ENCODE data around the gene DRD2. TPM values are rescaled to one million over a fixed set of nuclear protein-coding genes. Genes with fewer than 3 reads are reported as not detected.

The DRD2 gene
- total and polyA plus RNA-seq, 2 donors (not counting 3 experiments of a cell fraction or from before 2014, with no cell fraction given) = not detected

- CTCF ChIA-PET = no interaction called here
- H3K4me3 ChIP-seq (replicated peaks in 1 of 3; ENCODE audit: insufficient read depth in 1 of 3, low read depth in 1 of 3, low read length in 3 of 3) = no peak overlapping the region
- no peaks in the 10 kb centered on the region for H3K79me2 ChIP-seq (ENCODE audit: control insufficient read depth, insufficient read depth, low read length)
- no peaks in the 10 kb centered on the region for H4K20me1 ChIP-seq (replicated peaks; ENCODE audit: control insufficient read depth, extremely low read depth, insufficient read depth, low read length)
- intact Hi-C loops (cut with micrococcal nuclease) = no loop called here
- TF ChIP-seq MAX (IDR thresholded peaks at IDR 0.05; ENCODE audit: insufficient read depth, insufficient read length) (no peak), MYC (IDR thresholded peaks at IDR 0.05; ENCODE audit: low read depth, low read length) (no peak), EZH2 (IDR thresholded peaks at IDR 0.05; ENCODE audit: borderline replicate concordance, low read depth, low read length, severe bottlenecking) (no peak), POLR2A (IDR thresholded peaks at IDR 0.05; ENCODE audit: low read depth, low read length) (no peak), JUN (IDR thresholded peaks at IDR 0.05; ENCODE audit: borderline replicate concordance, insufficient read depth, insufficient read length, low read depth) (no peak), POLR2AphosphoS5 (IDR thresholded peaks at IDR 0.05; ENCODE audit: insufficient read depth, low read depth, low read length) (no peak), FOS (IDR thresholded peaks at IDR 0.05; ENCODE audit: borderline replicate concordance, insufficient read depth, low read length) (no peak), GATA2 (IDR thresholded peaks at IDR 0.05; ENCODE audit: insufficient read depth, insufficient read length, low read depth, low read length) (no peak), CTCF (IDR thresholded peaks at IDR 0.05; ENCODE audit: extremely low read depth in 1 of 2, insufficient read depth in 1 of 2, low read depth in 1 of 2, low read length in 2 of 2) (no peak)
- H3K9me1 ChIP-seq (replicated peaks; ENCODE audit: control insufficient read depth, extremely low read depth, insufficient read depth, low read length) = no peaks in the 10 kb centered on the region
- no peak overlapping the region for H3K27ac ChIP-seq (ENCODE audit: insufficient read depth, low read depth, low read length)
- dilution Hi-C loops (cut with MboI; ENCODE audit: extremely low pct_ligation_motif_present, low sequenced_read_pairs) = no loop called here
- no TSS peak for BruUV-seq (replicated peaks)
- POLR2A ChIA-PET = no interaction called here
- no peak overlapping the region for H2AFZ ChIP-seq (ENCODE audit: low read depth, low read length)
- no peak for FAIRE-seq
- H3K9me3 ChIP-seq (replicated peaks; ENCODE audit: control insufficient read depth, insufficient read depth, low read length) = no peaks in the 10 kb centered on the region
- H3K4me2 ChIP-seq (ENCODE audit: insufficient read depth, low read length) = no peak overlapping the region
- H3K36me3 ChIP-seq (ENCODE audit: control insufficient read depth in 2 of 2, extremely low read depth in 1 of 2, insufficient read depth in 2 of 2, low read length in 2 of 2) = no peaks in the 10 kb centered on the region
- no peak overlapping the region for H3K9ac ChIP-seq (replicated peaks; ENCODE audit: extremely low read depth, insufficient read depth, low read length)
- no peaks in the 10 kb centered on the region for H3K27me3 ChIP-seq (ENCODE audit: control insufficient read depth in 2 of 2, insufficient read depth in 2 of 2, low read length in 2 of 2)
- DNase-seq (ENCODE audit: low read depth, low spot score) = no peak
- no peaks in the 10 kb centered on the region for H3K4me1 ChIP-seq (ENCODE audit: control insufficient read depth, extremely low read depth, insufficient read depth, low read length)
Observed at GRCh38 chr11:113517361-113517760, 42.2 kb upstream of the DRD2 start.

All from endothelial cell of umbilical vein (primary cell).